ENCODE measurements around the gene ZNF497. TPM values are rescaled to one million over a fixed set of nuclear protein-coding genes. Genes with fewer than 3 reads are reported as not detected.

ZNF497 gene
- 4.1 and 7.1 TPM in 2 replicates for total RNA-seq (2011; cell fraction: chromatin; rRNA removed; ENCODE audit: low replicate concordance)
- total RNA-seq (2011; cell fraction: nucleolus; rRNA removed): 3.7 and 6.0 TPM in 2 replicates
- total RNA-seq (2011; cell fraction: nucleoplasm; rRNA removed): 1.8 and 2.1 TPM in 2 replicates
- 0.45 and 0.98 TPM in 2 replicates for total RNA-seq (2014; rRNA removed)
- total RNA-seq (2014; rRNA removed; fragmentation: Illumina TruSeq; extraction: Trizol): 0.22 and 0.29 TPM in 2 replicates
- 0.43 and 0.57 TPM in 2 replicates for total RNA-seq (2015; rRNA removed; fragmentation: Illumina TruSeq; extraction: Trizol)
- 0.89 and 0.96 TPM in 2 replicates for total RNA-seq (2021)
- polyA plus RNA-seq (2011; rRNA removed): 0.96 and 0.98 TPM in 2 replicates
- polyA plus RNA-seq (2011; cell fraction: cytosol; rRNA removed): 0.81 and 2.7 TPM in 2 replicates
- polyA plus RNA-seq (2011; cell fraction: nucleus; rRNA removed): 3.2 and 8.8 TPM in 2 replicates
- 1.0 and 2.0 TPM in 2 replicates for polyA plus RNA-seq (2012)
- polyA plus RNA-seq (2014; fragmentation: Illumina TruSeq; extraction: Trizol): 0.24 and 0.36 TPM in 2 replicates
- polyA plus RNA-seq (2014; fragmentation: Nextera tagmentation; extraction: Ambion mirVana): under 1 TPM in 1 of 2 experiments, not detected in 1; 0.06 TPM
- 0.56 and 0.63 TPM in 2 replicates for polyA plus RNA-seq (2014; rRNA removed)
- polyA minus RNA-seq (2011; rRNA and poly(A)+ RNA removed): 0.74 and 0.93 TPM in 2 replicates
- 0.57 and 0.82 TPM in 2 replicates for polyA minus RNA-seq (2011; cell fraction: cytosol; rRNA and poly(A)+ RNA removed)
- 1.5 and 2.1 TPM in 2 replicates for polyA minus RNA-seq (2011; cell fraction: nucleus; rRNA and poly(A)+ RNA removed)
- percentile 37 among the genes with signal in this experiment for Bru-seq, nascent RNA
- BruChase-seq, experiment 1, labeled RNA remaining after a 2-hour chase: percentile 35 among the genes with signal in this experiment
- BruChase-seq, experiment 2, labeled RNA remaining after a 6-hour chase: percentile 23 among the genes with signal in this experiment
- long read RNA-seq, experiment 1, partial matches to known transcripts: 0 of 4 reads
- long read RNA-seq, experiment 1, other reads (novel, unspliced or antisense): 3 of 4 reads
- long read RNA-seq, experiment 2, partial matches to known transcripts: 0 of 1 reads
- long read RNA-seq, experiment 2, other reads (novel, unspliced or antisense): 1 of 1 reads
- long read RNA-seq, experiment 3: 0 reads

DNA sequence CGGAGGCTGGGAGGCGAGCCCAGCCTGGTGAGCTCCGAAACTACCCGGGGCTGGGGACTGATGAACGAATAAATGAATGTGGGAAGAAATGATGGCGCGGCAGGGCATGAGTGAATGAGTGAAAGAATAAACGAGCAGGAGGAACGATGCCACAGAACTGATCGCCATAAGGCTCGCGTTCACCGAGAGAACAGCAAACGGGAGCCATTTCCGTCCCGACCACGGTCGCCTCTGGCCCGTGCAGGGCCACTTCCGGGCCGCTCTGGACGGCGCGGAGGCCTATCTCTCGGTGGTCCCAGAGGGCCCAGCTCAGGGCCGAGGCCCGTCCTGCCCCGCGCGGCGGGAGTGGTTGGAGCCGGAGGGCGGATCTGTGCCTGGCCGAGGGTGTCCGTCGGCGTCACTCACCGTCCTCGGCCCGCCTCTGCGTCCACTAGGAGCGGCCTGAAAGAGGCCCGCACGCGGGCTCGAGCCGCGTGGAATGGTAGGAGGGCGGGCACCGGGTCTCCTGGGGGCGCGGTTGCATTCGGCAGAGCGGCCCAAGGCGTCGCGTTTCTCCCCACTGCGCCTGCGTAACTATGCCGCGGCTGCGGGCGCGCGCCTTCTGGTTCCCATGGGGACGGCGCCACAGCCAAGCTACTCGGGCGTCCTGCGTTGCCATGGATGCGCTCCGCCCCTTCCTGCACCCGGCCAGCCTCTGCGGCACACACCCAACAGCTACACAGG is at the start of gene ZNF497:
TSS of gene ZNF497 (minus strand) at position 480 of the 723 bp plus-strand sequence. CDS start 5,116 bp downstream, outside the sequence.
- Histone ChIP-seq H3K9ac (ENCODE audit: insufficient read depth in 1 of 2, low read depth in 2 of 2, low read length in 2 of 2) (peak within 1 kb of the TSS; percentile 97 to 99), H3K4me2 (ENCODE audit: insufficient read depth, low read length) (peak within 1 kb of the TSS; percentile 97), H3K27ac (ENCODE audit: extremely low read depth, low read depth, low read length) (peak within 1 kb of the TSS; percentile 97), H3K4me1 (replicated peaks in 1 of 2; ENCODE audit: control insufficient read depth in 2 of 2, insufficient read depth in 2 of 2, low read length in 2 of 2) (peaks cover 7 to 38% of the 10 kb centered on the region in 2 experiments; a peak in 3 of 5 replicates), H3K4me3 (peak within 1 kb of the TSS; percentile 65), H3K79me2 (ENCODE audit: control insufficient read depth, insufficient read depth, low read length) (peaks cover 7% of the 10 kb centered on the region; the same call in 1 of the 3 replicates), H3K9me1 (ENCODE audit: control insufficient read depth, insufficient read depth, low read length) (no peaks in the 10 kb centered on the region), H3K36me3 (ENCODE audit: control insufficient read depth, insufficient read depth, low read length) (no peaks in the 10 kb centered on the region), H2AFZ (ENCODE audit: low read depth, low read length) (peak within 1 kb of the TSS; percentile 92), H3K9me3 (replicated peaks; ENCODE audit: control insufficient read depth, insufficient read depth, low read depth, low read length) (no peaks in the 10 kb centered on the region), H4K20me1 (replicated peaks; ENCODE audit: control insufficient read depth, insufficient read depth, low read length) (no peaks in the 10 kb centered on the region), H3K27me3 (ENCODE audit: control insufficient read depth in 2 of 2, insufficient read depth in 2 of 2, low read length in 2 of 2) (no peaks in the 10 kb centered on the region)
- FAIRE-seq (peak; percentile 98), ATAC-seq (peak; percentile 98), DNase-seq (ENCODE audit: extremely low read depth in 1 of 4, low spot score in 3 of 4) (peak; percentile 98)
- intact Hi-C loops (cut with micrococcal nuclease) (loop anchor here (2.0 kb wide), 2 partner anchors 18 to 58 kb away; partner anchors contain the start of genes ERVK3-1 and ZNF837), in situ Hi-C loops (cut with MboI) (no loop called here)
- CTCF ChIA-PET (ENCODE audit: low intra/inter-chr PET ratio): no interaction called here
- POLR2A ChIA-PET: interaction anchor here (0.6 to 1.9 kb wide), 18 partner anchors 9 to 270 kb away, joined by 3 to 20 read pairs (median 4); partner anchors contain the start of genes RPS5, ZNF324, ZNF544 and ZSCAN22
- under 1% methylated on average over 50 of the region's 74 CpGs for WGBS (ENCODE audit: insufficient coverage, low coverage, missing lambda C conversion rate)
- BruUV-seq (replicated peaks): TSS peak; percentile 86
- no peak for TF ChIP-seq FOXO4 (CRISPR knock-in tag; IDR thresholded peaks at IDR 0.05)
- no peak for TF ChIP-seq HMG20A (CRISPR knock-in tag; conservative IDR thresholded peaks at IDR 0.05)
- no peak for TF ChIP-seq NR3C1 (CRISPR knock-in tag; IDR thresholded peaks at IDR 0.05)
- no peak for TF ChIP-seq GATAD2A (IDR thresholded peaks at IDR 0.05)
- TF ChIP-seq, protein P1, sequence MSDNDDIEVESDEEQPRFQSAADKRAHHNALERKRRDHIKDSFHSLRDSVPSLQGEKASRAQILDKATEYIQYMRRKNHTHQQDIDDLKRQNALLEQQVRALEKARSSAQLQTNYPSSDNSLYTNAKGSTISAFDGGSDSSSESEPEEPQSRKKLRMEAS (CRISPR knock-in tag; IDR thresholded peaks at IDR 0.05): peak; percentile 94
- 0 out of 2 replicates have a peak, but pooled peaks have one; percentile 40 for TF ChIP-seq MIER1 (IDR thresholded peaks at IDR 0.05; ENCODE audit: low read depth)
- TF ChIP-seq FOS (IDR thresholded peaks at IDR 0.05; ENCODE audit: extremely low read depth, insufficient read length): no peak
- no peak; a peak in 1 of 4 replicates for TF ChIP-seq RAD21 (CRISPR knock-in tag; conservative IDR thresholded peaks at IDR 0.05 in 1 of 2, IDR thresholded peaks at IDR 0.05 in 1 of 2)
- no peak; the same call in 1 of the 2 replicates for TF ChIP-seq CBFA2T2 (conservative IDR thresholded peaks at IDR 0.05)
- no peak; the same call in 1 of the 2 replicates for TF ChIP-seq ILF3 (IDR thresholded peaks at IDR 0.05; ENCODE audit: borderline replicate concordance)
- peak; percentile 10; the same call in 1 of the 2 replicates for TF ChIP-seq LCOR (CRISPR knock-in tag; IDR thresholded peaks at IDR 0.05)
- peak; percentile 58 for TF ChIP-seq TFAP4 (CRISPR knock-in tag; IDR thresholded peaks at IDR 0.05; ENCODE audit: borderline replicate concordance)
- TF ChIP-seq TCF7L2 (IDR thresholded peaks at IDR 0.05; ENCODE audit: low read depth, low read length): no peak
- no peak for TF ChIP-seq TSC22D4 (tag; IDR thresholded peaks at IDR 0.05)
- TF ChIP-seq ZZZ3 (IDR thresholded peaks at IDR 0.05): 0 out of 2 replicates have a peak, but pooled peaks have one; percentile 36

Measured in K562 (cell line).